ENCODE data around the gene SCYL3.
"Not testable (repeated sequence)": the region's sequence is repeated elsewhere in the genome, so short reads cannot be mapped to it uniquely, and the experiment has no call there.

Gene SCYL3

DNA sequence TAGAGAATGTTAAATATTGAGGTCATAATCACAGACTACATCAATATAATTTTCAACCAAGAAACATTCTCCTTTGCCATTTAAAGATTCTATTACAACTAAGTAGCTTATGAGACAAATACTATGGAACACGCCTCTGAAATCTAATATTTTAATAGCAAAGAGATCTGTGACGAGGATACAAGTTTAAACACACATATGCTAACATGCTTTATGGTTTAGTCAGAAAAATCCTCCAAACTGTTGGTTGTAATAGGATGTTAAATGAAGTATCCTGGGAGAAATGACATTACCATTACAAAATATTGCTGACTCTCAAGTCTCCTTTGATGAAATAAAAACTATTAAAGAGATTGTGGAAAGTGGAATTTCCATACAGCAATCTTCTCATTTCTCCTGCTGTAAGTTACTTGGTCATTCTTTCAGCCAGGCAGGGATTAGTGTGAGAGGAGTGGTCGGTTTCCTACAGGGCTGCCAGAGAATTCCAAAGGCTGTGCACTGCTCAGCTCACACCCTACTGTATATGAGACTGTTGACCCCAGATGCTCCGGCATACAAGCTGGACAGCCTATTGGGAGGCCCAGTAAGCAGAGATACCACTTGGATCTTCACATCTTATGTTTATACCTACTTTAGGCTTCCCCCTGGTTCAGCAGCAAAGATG, 26.6 kb downstream of the SCYL3 start:
- DNase-seq, result no peak

DNA sequence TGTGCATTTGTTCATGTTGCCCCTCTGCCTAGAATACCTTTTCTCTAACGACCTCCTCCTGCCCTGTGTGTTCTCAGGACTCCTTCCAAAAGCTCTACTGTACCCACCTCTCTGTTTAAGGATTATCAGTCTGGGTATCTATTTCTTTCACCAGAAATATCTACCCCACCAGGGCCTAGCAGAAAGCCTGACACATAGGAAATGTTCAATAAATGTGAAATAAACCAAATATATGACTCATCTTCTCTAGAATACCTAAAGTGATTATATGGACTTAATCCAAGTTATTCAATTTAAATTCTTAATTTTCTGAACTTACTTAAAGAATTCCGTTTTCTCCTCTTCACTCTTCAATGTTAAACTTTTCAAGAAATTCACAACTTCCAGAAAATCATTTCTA, 27.1 kb downstream of the SCYL3 start:
- no peak for DNase-seq

DNA sequence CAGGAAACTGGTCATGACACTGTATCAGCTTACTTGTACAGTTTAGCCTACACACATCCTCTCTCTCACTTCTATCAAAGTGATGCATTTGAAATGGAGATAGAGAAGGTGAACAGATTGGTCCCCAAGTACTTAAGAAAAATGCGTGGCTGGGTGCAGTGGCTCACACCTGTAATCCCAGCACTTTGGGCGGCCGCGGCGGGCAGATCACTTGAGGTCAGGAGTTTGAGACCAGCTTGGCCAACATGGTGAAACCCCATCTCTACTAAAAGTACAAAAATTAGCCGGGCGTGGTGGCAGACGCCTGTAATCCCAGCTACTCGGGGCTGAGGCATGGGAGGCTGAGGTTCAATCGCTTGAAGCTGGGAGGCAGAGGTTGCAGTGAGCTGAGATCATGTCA, 29.2 kb downstream of the SCYL3 start:
- DNase-seq, result not testable (repeated sequence)

DNA sequence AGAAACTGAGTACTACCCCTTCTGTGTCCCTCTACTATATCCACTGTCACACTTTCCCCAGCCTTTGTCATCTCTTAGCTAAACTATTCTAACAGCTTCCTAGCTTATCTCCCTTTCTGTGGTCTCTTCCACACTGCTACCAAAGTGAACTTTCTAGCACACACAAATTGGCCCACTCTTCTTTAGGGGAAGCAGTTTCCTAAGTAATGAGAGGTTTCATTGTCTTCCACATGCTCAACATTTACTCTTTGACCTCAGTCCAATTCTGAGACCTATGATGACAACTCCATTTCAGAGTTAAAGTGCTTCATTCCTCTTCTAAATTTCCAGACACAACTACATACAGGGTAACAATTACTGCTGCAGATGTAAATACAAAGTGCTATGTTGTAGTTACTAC, 32.9 kb downstream of the SCYL3 start:
- DNase-seq, result no peak

DNA sequence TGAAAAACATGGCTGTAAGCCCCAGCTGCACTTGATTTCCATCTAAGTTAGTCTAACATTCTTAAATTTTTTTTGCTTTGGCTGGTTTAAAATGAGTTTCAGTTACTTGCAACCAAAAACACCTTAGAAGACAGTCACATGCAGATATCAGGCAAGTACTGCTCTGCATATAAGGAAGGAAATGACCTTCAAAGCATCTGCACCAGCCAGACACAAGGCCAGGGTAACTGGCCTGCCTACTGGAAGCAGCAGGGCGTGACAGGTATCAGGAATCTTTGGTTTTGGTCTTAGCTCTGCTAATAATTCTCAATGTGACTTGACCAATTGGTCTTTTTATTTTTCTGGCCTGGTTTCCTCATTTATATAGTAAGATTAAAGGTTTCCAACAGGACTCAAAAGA, 33.5 kb downstream of the SCYL3 start:
- DNase-seq, result no peak

DNA sequence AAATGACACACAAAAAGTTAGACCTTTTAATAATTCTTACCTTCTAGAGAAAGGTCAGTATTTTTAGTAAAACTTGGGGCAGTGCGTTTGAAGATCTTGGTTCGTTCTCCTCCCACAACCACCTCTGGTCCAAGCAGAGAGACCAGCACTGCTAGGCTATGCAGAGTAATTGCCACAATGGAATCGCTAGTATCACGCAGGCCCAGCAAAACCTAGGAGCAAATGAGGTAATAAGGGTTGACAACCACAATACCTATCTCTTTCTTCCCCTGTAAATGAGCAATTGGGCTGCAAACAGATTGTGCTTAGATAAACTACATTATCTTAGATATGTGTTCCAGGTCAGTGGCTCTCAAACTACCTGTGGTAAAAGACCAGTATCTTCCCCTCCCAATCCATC, 34.7 kb downstream of the SCYL3 start:
- DNase-seq, result no peak

DNA sequence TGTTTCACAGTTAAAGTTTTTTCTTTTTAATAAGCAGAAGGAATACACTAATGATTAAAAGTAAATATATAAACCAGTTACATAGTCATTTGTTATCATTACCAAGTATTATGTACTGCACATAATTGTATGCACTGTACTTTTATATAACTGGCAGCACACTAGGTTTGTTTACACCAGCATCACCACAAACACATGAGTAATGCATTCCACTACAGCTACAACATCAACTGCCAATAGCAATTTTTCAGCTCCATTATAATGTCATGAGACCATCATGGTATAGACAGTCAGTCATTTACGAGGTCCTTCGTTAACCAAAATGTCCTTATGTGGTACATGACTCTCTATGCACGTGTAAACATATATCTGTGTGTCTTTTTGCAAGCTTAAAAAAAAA, 35.2 kb downstream of the SCYL3 start:
- DNase-seq, result no peak

DNA sequence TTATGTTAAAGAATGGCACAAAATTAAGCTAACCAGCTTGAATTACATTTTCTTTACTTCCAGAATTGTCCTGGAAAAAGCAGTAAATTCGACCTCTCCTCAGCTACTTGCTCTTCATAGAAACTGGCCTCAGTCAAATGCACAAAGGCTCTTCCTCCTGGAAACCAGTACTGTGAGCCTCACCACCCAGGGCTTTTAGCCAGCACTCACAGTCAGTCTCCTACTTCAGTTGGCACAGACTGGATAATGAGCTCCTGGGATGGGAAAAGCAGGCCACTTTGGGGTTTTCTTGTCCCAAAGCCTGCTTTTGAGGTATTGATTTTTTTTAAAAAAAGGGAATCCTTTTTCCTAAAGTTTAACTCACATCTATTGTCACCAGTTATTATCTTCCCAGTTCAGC, 40.4 kb downstream of the SCYL3 start:
- DNase-seq, result no peak

DNA sequence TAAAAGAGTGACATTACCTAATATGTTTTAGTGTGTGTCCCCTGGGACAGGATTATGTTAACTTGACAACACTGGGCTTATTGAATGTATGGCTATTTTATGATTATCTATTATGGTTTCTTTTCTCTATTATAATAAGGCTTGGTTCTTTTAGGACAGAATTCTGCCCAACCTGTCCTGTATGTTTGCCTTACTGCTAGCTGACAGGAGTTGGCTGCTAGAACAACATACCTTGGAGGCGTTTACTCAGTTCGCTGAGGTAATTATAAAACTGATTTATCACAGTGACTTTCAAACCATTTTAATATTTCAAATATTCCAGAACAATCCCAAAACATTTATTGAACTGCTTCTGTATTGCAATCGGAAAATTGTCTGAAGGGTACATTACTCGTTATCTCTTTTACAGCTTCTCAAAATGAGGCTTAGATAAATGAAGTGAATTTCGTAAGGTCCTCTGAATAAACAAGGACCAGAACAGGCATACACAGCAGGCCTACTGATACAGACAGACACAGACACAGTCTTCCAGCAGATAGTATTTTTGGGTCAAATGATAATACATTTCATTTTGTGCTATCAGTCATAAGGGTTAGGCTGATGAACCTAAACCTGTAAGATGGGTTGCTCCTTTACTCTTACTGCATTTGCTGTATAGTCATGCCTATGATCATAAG, 44.2 kb downstream of the SCYL3 start:
- DNase-seq, result no peak

DNA sequence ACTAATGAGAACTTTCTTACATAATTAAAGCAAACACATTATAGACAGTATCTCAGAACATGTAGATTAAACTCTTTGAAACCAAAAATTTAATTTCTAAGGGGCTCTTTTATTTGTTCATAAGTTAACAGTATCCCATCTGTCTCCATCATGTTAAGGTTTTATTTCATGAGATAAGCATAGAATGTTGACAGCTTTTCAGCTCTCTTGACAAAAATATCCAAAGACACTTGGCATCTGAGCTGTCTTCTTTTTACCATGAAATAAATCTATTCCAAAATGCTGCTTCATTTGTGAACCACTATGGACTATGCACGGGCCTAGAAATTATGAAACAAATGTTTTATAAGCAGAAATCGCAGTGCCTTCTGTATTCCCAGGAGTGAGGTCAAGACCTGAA, 45.2 kb downstream of the SCYL3 start:
- DNase-seq, result no peak

DNA sequence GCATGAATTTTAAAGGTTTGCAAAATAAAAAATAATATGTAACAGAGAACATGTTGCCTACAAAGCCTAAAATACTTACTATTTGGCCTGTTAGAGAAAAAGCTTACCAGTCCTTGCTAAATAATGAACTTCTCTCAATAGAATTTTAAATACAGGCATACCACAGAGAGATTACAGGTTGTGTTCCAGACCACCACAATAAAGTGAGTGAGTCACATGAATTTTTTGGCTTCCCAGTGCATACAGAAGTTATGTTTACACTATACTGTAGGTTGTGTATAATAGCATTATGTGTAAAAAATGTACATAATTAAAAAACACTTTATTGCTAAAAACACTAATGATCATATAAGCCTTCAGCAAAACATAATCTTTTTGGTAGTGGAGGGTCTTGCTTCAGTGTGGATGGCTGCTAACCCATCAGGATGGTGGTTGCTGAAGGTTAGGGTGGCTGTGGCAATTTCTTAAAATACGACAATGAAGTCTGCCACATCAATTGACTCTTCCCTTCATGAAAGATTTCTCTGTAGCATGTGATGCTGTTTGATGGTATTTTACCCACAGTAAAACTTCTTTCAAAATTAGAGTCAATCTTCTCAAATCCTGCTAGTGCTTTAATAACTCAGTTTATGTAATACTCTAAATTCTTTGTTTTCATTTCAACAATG, 48.6 kb downstream of the SCYL3 start:
- DNase-seq, result no peak

DNA sequence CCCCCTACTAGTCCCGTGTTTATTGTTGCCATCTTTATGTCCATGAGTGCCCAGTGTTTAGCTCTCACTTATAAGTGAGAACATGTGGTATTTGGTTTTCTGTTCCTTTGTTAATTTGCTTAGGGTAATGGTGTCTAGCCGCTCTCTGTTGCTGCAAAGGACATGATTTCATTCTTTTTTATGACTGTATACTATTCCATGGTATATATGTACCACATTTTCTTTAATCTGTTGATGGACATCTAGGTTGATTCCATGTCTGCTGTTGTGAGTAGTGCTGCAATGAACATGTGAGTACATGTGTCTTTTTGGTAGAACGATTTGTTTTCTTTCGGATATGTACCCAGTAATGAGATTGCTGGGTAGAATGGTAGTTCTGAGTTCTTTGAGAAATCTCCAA, 54.8 kb downstream of the SCYL3 start:
- no peak for DNase-seq

DNA sequence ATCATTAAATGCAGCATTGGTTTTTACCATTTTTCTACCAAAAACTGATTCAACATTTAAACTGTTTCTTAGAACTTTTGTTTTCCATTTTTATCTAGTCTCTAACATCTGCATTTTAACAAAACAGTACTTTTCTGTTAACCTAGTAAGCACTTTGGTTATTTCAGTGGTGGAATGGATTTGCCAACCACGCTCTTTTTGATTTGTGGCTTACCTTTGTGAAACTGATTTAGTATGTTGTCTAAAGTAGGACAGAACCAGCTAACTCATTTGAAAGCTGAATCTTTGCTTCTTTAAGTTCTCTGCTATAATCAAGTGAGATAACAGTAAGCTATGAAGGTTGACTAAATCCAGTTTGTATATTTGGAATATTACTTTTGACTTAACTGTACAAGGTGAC, 57.5 kb downstream of the SCYL3 start:
- no peak for DNase-seq

DNA sequence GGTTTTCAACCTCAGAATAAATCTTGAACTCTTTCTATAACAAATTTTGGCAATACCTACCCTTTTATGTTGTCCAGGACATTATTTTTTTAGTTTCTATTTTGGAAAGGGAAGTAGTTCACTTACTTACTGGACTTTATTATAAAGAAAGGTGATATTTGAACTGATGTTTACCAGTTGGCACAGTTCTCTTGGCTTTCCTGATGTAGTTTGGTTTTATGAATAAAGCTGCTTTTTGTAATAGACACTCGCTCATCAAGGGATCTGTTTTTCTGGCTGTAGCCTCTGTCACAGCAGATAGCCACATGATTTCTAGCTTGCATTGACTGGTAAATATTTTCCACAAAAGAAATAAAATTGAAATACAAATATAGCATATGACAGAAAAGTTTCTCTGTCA, 58.0 kb downstream of the SCYL3 start:
- DNase-seq, result no peak

DNA sequence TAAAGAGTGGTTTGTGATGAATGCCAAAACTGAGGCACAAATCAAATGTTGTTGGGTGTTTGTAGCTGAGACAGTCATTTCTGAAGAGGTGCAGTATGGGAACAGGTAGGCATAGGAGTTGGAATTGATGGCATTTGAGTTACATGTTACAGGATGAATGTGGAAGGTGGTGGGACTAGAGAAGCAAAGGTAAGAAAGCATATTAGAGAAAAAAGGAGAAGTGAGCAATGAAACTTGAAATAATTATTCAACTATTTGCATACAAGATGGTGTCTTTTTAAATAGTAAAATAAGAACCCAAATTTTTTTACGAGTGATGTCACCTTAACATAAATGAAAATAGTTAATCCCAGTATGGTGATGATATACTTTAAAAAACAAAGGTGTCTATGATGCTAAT, 58.8 kb downstream of the SCYL3 start:
- no peak for DNase-seq

DNA sequence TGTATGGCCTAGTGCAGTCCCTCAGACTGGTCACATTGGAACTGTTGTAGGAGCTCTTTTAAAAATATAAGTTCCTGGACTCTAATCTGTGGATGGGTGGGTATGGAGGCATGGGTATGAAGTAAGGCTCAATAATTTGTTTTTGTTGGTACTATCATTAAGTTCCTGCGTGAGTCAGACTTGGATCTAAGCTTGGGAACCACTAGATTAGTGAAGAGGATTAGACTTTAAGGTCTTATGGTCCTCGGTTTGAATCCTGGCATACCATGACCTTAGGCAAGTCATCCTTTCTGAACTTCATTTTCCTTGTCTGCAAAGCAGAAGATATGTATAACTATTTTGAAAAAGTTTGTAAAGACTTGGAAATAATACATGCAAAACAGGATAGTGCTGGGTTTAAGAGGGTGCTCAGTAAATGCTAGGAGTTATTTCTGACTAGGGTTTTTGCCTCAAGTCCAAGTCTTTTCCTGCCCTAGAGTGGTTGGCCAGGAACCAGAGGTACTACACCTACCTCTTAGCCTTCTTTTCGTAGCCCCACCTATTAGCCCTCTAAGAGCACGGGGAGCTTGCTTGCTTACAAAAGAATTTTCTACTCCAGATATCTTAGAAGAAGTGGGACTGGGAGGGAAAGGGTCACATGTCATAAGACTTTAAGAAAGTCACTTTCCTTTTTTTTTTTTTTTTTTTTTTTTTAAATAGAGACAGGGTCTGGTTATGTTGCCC, 60.4 kb downstream of the SCYL3 start:
- DNase-seq, result no peak

DNA sequence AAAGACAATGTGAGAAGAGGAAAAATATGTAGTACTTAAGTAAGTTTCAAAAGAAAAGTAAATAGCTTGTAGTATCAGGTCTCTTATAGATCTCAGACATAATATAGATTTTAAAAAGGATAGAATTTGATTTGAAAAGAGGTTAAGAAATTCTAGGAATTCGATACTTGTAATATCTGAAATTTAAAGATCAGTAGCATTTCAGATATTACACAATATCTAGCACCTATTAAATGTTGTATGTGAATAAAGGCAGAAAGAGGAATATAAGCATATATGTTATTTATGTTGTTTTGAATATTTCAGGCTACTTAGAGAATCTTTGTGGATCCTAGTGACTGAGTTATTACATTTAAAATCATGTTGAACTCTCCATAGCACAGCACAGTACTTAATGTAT, 64.0 kb downstream of the SCYL3 start:
- DNase-seq, result no peak

DNA sequence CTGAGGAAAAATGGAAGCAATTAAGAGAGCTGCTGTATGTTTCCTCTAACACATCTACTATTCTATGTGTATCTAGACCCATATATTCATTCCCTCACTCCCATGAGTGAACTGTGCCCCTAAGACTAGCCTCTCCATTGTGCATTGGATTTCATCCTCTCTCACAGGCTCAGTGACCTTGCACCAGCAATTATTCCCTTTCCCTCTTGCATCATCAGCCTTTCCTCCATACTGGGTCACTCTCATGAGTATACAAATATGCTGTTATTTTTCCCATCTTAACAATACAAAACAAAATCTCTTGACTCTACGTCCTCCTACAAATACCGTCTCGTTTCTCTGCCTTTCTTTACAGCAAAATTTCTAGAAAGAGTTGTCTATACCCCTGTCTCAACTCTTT, 69.5 kb downstream of the SCYL3 start:
- no peak for DNase-seq

DNA sequence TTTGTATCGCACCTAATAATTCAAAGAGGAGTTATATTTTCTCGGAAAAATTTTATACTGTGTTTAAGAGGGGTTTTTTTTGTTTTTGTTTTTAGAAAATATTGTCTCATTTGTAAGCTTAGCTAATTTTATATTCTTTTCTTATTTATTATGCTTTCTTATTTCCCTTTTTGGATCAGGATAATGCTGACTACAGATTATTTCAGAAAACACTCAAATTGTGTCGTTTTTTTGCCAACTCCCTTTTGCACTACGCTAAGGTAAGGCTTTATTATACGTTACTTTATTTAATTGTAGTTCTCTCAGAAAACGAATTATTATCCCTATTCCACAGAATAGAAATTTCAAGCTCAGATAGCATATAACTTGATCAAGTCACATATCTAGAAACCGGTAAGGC, 72.2 kb downstream of the SCYL3 start:
- no peak for DNase-seq

DNA sequence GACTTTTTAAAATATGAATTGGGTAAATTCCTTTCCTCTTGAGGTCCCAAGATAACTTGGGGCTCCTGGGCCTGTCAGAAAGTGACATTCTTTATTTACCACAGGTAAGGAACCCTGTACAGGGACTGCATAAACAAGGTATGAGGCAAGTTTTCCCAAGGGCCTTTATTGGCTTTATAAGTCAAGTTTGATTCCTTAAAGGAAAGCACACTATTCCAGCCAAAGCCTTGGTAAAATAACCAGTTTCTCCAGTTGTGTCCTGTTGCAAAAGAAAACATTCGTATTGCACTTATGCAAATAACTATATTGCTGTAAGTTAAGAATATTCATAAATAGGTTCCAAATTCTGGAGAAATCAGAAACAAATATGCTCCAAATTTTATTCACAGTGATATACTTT, 77.1 kb downstream of the SCYL3 start:
- DNase-seq, result no peak

DNA sequence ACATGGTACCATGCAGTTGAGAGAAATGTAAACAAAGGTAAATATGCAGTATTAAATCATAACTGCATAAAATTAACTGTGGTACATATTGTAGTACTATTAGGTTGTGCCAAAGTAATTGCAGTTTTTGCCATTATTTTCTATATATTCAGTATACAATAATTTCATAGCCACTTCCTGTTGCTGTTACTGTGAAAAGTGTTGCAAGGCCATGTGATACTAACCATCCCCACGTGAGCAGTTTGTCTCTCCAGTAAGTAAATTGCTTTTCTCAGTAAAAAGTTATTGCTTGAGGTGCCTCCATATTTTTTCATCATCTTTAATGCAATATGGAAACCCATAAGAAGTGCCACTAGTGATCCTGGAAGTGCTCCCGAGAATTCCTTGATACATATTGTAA, 79.4 kb downstream of the SCYL3 start:
- no peak for DNase-seq

DNA sequence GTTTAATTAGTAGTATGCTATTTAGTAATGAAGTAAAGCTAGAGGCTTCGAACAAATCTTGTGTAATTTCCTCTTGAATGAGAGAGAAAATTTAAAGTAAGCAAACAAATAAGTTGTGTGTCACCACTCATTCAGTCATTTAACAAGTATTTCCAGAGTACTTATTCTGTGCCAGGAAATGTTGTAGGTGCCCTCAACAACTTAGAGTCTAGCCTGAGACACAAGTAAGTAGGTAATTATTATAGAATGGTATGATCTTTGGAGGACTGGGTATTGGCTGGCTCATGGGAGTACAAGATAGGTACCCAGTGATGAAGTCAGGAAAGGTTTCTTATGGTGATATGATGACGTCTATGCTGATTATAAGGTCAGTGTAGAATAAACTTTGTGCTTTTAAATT, 81.6 kb downstream of the SCYL3 start:
- DNase-seq, result no peak

DNA sequence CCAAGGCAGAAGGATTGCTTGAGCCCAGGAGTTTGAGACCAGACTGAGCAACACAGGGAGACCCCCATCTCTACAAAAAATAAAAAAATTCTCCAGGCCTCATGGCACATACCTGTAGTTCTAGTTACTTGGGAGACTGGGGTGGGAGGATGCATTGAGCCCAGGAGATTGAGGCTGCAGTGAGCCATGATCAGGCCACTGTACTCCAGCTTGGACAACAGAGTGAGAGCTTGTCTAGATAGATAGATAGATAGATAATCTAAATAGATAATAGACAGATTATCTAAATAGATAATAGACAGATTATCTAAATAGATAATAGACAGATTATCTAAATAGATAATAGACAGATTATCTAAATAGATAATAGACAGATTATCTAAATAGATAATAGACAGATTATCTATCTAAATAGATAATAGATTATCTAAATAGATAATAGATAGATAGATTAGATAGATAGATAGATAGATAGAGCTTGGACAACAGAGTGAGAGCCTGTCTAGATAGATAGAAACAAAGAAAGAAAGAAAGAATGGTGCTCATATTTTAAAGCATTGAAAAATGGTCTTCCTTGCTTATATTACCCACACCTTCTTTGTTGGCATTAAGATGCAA, 82.2 kb downstream of the SCYL3 start:
- not testable (repeated sequence) for DNase-seq

Data from NCI-H774 (cell line).